K562 (cell line): ENCODE data around the gene FANCI. TPM values are rescaled to one million over a fixed set of nuclear protein-coding genes. Genes with fewer than 3 reads are reported as not detected.

ENCODE experiments used
- E2F3 ChIP-seq: fragments of 250-450 bp; sonication (Bioruptor Pico); IDR thresholded peaks from 2 replicates; pipeline ENCODE4 v1.4.0; 2020; ENCODE audit warnings: mild to moderate bottlenecking
- FOXK1 ChIP-seq: sonication (generic); formaldehyde crosslinking; IDR thresholded peaks from 2 replicates; pipeline ENCODE4 v1.8.0; 2022; ENCODE audit warnings: missing genetic modification reagents, mild to moderate bottlenecking, borderline replicate concordance
- HDAC1 ChIP-seq, 2 experiments: fragments of 450-650 bp; IDR thresholded peaks; 2 replicates each; pipeline ENCODE4 v1.6.1; 2016 to 2017; ENCODE audit warnings: inconsistent platforms in 1 of 2, mild to moderate bottlenecking in 1 of 2, moderate library complexity in 1 of 2
- KAT8 ChIP-seq: fragments of 450-650 bp; IDR thresholded peaks from 2 replicates; pipeline ENCODE4 v1.6.1; 2016; ENCODE audit warnings: low read depth, mild to moderate bottlenecking
- KLF13 ChIP-seq: fragments of 450-650 bp; IDR thresholded peaks from 2 replicates; pipeline ENCODE4 v1.6.1; 2016; ENCODE audit warnings: missing genetic modification characterization, low read depth, mild to moderate bottlenecking, missing compliant biosample characterization, moderate library complexity, borderline replicate concordance
- MAFF ChIP-seq: IDR thresholded peaks from 2 replicates; pipeline ENCODE4 v1.6.1; 2012; ENCODE audit warnings: low read length, improper control_type of control experiment
- NR2F6 ChIP-seq: fragments of 450-650 bp; formaldehyde crosslinking; IDR thresholded peaks from 2 replicates; pipeline ENCODE4 v1.4.0; 2020; ENCODE audit warnings: mild to moderate bottlenecking
- SMARCA5 ChIP-seq: fragments of 450-650 bp; IDR thresholded peaks from 2 replicates; pipeline ENCODE4 v1.6.1; 2016
- SPI1 ChIP-seq: IDR thresholded peaks from 2 replicates; pipeline ENCODE4 v1.6.1; 2011; ENCODE audit warnings: low read depth, low read length, control low read depth, borderline replicate concordance
- SRF ChIP-seq, 2 experiments: fragments of 250-450, 450-650 bp in 1 of 2; sonication (Bioruptor Pico) in 1 of 2; sonication (generic) in 1 of 2; formaldehyde crosslinking; IDR thresholded peaks; 2 replicates each; pipeline versions ENCODE4 v1.5.0 to v1.5.1; 2020 to 2022; ENCODE audit warnings: mild to moderate bottlenecking in 1 of 2, missing genetic modification reagents in 1 of 2
- TFAM ChIP-seq: fragments of 250-450 bp; sonication (Bioruptor Pico); conservative IDR thresholded peaks from 2 replicates; pipeline ENCODE4 v1.5.0; 2021; ENCODE audit warnings: mild to moderate bottlenecking, moderate library complexity
- THRAP3 ChIP-seq: fragments of 450-650 bp; IDR thresholded peaks from 2 replicates; pipeline ENCODE4 v1.6.1; 2016; ENCODE audit warnings: mild to moderate bottlenecking, inconsistent platforms, borderline replicate concordance
- ZEB2 ChIP-seq: fragments of 450-650 bp; IDR thresholded peaks from 2 replicates; pipeline ENCODE4 v1.6.1; 2016
- ZFP36 ChIP-seq: fragments of 150-350 bp; IDR thresholded peaks from 2 replicates; pipeline ENCODE4 v1.6.1; 2018; ENCODE audit warnings: low read length, low read depth; ENCODE audit not compliant: partially characterized antibody
- ZNF232 ChIP-seq: sonication (generic); formaldehyde crosslinking; IDR thresholded peaks from 2 replicates; pipeline ENCODE4 v1.8.0; 2022; ENCODE audit warnings: mild to moderate bottlenecking, missing genetic modification reagents
- ZNF707 ChIP-seq: fragments of 250-450 bp; sonication (Bioruptor Pico); conservative IDR thresholded peaks from 2 replicates; pipeline ENCODE4 v1.8.0; 2022; ENCODE audit warnings: inconsistent platforms, mild to moderate bottlenecking, moderate library complexity
- polyA plus RNA-seq, 8 experiments: library from polyadenylated mRNA; depleted of rRNA in 4 of 8; stranded (reverse) in 5 of 8; unstranded in 3 of 8; fragments of >200 nt; fragmentation: Nextera tagmentation in 2 of 8; fragmentation: Illumina TruSeq in 1 of 8; extraction: Ambion mirVana in 2 of 8; extraction: Trizol in 1 of 8; gene quantifications; 2 replicates each; pipeline versions ENCODE4 v1.2.1 to v1.2.3, GENCODE V29; 2011 to 2014; ENCODE audit warnings: inconsistent platforms in 1 of 8, missing spikeins in 1 of 8
- total RNA-seq, 7 experiments: library from RNA; depleted of rRNA in 6 of 7; stranded (reverse); fragments of >200 nt in 6 of 7; fragmentation: Illumina TruSeq in 2 of 7; extraction: Trizol in 2 of 7; gene quantifications; 2 replicates each; pipeline versions ENCODE4 v1.2.1 to v1.2.3, GENCODE V29; 2011 to 2021; ENCODE audit warnings: low replicate concordance in 1 of 7
- TF ChIP-seq, protein P1 (sequence below), 2 experiments: fragments of 450-650 bp in 1 of 2; sonication (generic) in 1 of 2; formaldehyde crosslinking in 1 of 2; IDR thresholded peaks; 2 replicates each; pipeline versions ENCODE4 v1.7.1 to v1.9.0; 2016 to 2022; ENCODE audit warnings: inconsistent platforms in 1 of 2, mild to moderate bottlenecking in 1 of 2, missing genetic modification reagents in 1 of 2
- TF ChIP-seq, protein P2 (sequence below): sonication (generic); formaldehyde crosslinking; IDR thresholded peaks from 2 replicates; pipeline ENCODE4 v1.8.1; 2023; ENCODE audit warnings: mild to moderate bottlenecking, missing genetic modification reagents

The FANCI gene
- total and polyA plus RNA-seq, 9 of the 15 experiments (the other 6 are each of a cell fraction or from before 2014, with no cell fraction given) = 72.1 to 165 (median 131) TPM

DNA sequence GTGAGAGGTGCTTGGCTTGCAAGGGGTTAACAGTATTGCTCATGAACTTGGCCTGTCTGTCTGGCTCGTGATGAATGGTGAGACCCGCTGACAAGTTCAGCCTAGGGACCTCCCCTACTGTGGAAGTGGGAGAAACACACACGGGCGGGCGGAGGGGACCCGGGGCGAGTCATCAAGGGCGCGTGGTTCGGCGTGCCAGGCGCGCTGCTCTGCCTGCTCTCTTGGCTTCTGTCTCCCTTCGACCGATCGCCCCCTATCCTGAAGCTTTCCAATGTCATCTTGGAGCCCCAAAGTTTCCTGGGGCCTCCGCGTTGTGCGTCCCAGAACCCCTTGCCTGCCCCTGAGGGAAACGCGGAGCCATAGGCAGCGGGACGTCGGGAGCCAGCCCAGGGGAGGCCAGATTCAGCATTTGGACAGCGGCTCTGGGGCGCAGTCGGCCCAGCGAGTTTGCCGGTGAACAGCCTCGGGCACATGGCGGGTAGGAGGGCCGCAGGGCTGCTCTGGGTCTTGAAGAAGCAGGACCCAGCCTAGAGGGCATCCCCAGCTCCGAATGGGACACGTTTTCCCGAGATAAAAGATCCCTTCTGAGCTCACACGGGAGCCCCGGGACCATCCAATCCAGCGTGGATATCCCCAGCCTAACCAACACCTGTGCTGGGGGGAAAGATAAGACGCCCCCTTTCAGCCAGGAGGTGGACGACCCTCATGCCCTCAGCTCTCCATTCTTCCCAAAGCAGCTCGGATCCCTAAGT is 117.8 kb downstream of the FANCI start (continued):
- TF ChIP-seq, protein P1, sequence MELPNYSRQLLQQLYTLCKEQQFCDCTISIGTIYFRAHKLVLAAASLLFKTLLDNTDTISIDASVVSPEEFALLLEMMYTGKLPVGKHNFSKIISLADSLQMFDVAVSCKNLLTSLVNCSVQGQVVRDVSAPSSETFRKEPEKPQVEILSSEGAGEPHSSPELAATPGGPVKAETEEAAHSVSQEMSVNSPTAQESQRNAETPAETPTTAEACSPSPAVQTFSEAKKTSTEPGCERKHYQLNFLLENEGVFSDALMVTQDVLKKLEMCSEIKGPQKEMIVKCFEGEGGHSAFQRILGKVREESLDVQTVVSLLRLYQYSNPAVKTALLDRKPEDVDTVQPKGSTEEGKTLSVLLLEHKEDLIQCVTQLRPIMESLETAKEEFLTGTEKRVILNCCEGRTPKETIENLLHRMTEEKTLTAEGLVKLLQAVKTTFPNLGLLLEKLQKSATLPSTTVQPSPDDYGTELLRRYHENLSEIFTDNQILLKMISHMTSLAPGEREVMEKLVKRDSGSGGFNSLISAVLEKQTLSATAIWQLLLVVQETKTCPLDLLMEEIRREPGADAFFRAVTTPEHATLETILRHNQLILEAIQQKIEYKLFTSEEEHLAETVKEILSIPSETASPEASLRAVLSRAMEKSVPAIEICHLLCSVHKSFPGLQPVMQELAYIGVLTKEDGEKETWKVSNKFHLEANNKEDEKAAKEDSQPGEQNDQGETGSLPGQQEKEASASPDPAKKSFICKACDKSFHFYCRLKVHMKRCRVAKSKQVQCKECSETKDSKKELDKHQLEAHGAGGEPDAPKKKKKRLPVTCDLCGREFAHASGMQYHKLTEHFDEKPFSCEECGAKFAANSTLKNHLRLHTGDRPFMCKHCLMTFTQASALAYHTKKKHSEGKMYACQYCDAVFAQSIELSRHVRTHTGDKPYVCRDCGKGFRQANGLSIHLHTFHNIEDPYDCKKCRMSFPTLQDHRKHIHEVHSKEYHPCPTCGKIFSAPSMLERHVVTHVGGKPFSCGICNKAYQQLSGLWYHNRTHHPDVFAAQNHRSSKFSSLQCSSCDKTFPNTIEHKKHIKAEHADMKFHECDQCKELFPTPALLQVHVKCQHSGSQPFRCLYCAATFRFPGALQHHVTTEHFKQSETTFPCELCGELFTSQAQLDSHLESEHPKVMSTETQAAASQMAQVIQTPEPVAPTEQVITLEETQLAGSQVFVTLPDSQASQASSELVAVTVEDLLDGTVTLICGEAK (IDR thresholded peaks at IDR 0.05) = no peak
- TF ChIP-seq, protein P1 (CRISPR knock-in tag; IDR thresholded peaks at IDR 0.05) = peak; percentile 43; the same call in 1 of the 2 replicates
- no peak for TF ChIP-seq ZFP36
- TF ChIP-seq THRAP3 = no peak
- TF ChIP-seq FOXK1 = peak; percentile 41; the same call in 1 of the 2 replicates
- TF ChIP-seq ZNF707 (CRISPR knock-in tag) = no peak
- no peak for TF ChIP-seq KLF13 (tag)
- TF ChIP-seq MAFF = no peak
- TF ChIP-seq SPI1 = no peak
- TF ChIP-seq KAT8 = no peak
- no peak for TF ChIP-seq NR2F6 (CRISPR knock-in tag)
- TF ChIP-seq E2F3 (CRISPR knock-in tag) = no peak
- TF ChIP-seq SMARCA5 = no peak
- TF ChIP-seq TFAM (CRISPR knock-in tag) = no peak
- no peak for TF ChIP-seq ZEB2
- 0 out of 4 replicates have a peak, but pooled peaks of 1 of the 2 experiments have one; percentile 25 for TF ChIP-seq SRF (CRISPR knock-in tag; IDR thresholded peaks at IDR 0.05)
- TF ChIP-seq ZNF232 (CRISPR knock-in tag) = peak; percentile 90
- TF ChIP-seq, protein P2, sequence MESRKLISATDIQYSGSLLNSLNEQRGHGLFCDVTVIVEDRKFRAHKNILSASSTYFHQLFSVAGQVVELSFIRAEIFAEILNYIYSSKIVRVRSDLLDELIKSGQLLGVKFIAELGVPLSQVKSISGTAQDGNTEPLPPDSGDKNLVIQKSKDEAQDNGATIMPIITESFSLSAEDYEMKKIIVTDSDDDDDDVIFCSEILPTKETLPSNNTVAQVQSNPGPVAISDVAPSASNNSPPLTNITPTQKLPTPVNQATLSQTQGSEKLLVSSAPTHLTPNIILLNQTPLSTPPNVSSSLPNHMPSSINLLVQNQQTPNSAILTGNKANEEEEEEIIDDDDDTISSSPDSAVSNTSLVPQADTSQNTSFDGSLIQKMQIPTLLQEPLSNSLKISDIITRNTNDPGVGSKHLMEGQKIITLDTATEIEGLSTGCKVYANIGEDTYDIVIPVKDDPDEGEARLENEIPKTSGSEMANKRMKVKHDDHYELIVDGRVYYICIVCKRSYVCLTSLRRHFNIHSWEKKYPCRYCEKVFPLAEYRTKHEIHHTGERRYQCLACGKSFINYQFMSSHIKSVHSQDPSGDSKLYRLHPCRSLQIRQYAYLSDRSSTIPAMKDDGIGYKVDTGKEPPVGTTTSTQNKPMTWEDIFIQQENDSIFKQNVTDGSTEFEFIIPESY (CRISPR knock-in tag) = peak; percentile 71; the same call in 1 of the 2 replicates
- TF ChIP-seq HDAC1 (IDR thresholded peaks at IDR 0.05) = 0 out of 4 replicates have a peak, but pooled peaks of 1 of the 2 experiments have one; percentile 31
